ENCODE results near the gene VOPP1. TPM values are rescaled to one million over a fixed set of nuclear protein-coding genes. Genes with fewer than 3 reads are reported as not detected.
A peak's percentile ranks its signal among the peaks of the same experiment; 100 is the strongest.

Gene VOPP1
- total RNA-seq, 1 experiment from 2014 or later = 60.2 TPM

DNA sequence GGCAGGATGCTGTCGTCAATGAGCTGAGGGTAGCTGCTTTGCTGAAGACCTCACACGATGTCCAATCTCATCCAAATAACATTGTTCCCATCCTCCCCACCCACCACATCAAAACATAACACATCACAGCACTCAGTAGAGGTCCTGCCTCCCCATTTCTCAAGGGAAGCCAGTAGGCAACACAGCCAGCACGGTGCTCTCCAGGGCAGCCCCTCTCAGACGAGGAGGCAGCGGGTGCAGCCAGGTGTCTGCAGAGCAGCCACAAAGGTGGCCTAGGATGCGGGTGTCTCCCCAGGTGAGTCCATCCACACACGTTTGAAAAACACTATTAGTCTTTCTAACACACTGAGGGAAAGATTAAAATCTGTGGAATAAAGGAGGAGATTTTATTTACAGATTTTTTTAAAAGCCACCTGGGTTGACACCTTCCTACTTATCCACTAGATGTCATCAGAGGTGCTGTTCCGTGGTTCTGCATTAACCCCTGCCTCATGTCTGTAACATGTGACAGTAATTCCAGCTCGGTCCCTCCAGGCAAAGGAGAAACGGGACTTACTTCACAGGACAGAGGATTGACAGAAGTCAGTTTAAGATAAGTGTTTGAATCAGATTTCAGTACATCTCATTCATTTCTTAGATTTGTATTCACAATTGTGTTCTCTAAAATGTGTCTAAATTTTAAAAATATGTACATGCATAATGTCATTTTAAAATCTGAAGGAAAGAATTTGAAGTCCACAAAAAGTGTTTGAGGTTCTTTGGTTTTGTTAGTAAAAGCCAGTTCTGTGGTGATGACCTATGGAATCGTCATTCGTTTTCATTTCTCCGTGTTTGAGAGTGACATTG is 139.1 kb downstream of the VOPP1 start:
- Histone ChIP-seq H3K4me3 (ENCODE audit: low read length) (no peak overlapping the region), H3K9me3 (ENCODE audit: low read length) (no peaks in the 10 kb centered on the region), H3K27ac (ENCODE audit: low read length) (no peak overlapping the region), H3K4me1 (ENCODE audit: insufficient read depth, low read length) (peaks cover under 1% of the 10 kb centered on the region; the same call in 1 of the 2 replicates), H3K9me2 (replicated peaks; ENCODE audit: low read length) (no peaks in the 10 kb centered on the region), H3K27me3 (ENCODE audit: low read length) (no peaks in the 10 kb centered on the region), H3K79me2 (ENCODE audit: low read length) (no peaks in the 10 kb centered on the region), H2AFZ (ENCODE audit: low read length) (no peak overlapping the region), H3F3A (ENCODE audit: low read length, unreplicated experiment) (no peaks in the 10 kb centered on the region), H3K36me3 (ENCODE audit: low read depth, low read length) (no peaks in the 10 kb centered on the region), H3K9ac (ENCODE audit: low read length) (no peak overlapping the region), H3K4me2 (ENCODE audit: low read length) (no peak overlapping the region), H4K20me1 (ENCODE audit: low read length) (no peaks in the 10 kb centered on the region)
- DNase-seq (peak; percentile 66), ATAC-seq (peak; percentile 89)
- no TSS peak for BruUV-seq (replicated peaks)
- ChIA-PET POLR2A (ENCODE audit: unreplicated experiment) (no interaction called here), CTCF (interaction anchor here (0.6 to 1.1 kb wide), 3 partner anchors 25 to 165 kb away, joined by 3 to 6 read pairs (median 4); no protein-coding TSS in a partner anchor)
- intact Hi-C loops (cut with micrococcal nuclease) = loop anchor here (1.0 kb wide), 3 partner anchors 46 to 165 kb away; no protein-coding TSS in a partner anchor
- TF ChIP-seq, protein P1, sequence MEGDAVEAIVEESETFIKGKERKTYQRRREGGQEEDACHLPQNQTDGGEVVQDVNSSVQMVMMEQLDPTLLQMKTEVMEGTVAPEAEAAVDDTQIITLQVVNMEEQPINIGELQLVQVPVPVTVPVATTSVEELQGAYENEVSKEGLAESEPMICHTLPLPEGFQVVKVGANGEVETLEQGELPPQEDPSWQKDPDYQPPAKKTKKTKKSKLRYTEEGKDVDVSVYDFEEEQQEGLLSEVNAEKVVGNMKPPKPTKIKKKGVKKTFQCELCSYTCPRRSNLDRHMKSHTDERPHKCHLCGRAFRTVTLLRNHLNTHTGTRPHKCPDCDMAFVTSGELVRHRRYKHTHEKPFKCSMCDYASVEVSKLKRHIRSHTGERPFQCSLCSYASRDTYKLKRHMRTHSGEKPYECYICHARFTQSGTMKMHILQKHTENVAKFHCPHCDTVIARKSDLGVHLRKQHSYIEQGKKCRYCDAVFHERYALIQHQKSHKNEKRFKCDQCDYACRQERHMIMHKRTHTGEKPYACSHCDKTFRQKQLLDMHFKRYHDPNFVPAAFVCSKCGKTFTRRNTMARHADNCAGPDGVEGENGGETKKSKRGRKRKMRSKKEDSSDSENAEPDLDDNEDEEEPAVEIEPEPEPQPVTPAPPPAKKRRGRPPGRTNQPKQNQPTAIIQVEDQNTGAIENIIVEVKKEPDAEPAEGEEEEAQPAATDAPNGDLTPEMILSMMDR (conservative IDR thresholded peaks at IDR 0.05; ENCODE audit: low read depth, low read length) = peak; percentile 75
- no peak for TF ChIP-seq EZH2 (IDR thresholded peaks at IDR 0.05; ENCODE audit: low read length, unreplicated experiment)
- TF ChIP-seq EZH2phosphoT487 (IDR thresholded peaks at IDR 0.05; ENCODE audit: borderline replicate concordance, low read length) = no peak

DNA sequence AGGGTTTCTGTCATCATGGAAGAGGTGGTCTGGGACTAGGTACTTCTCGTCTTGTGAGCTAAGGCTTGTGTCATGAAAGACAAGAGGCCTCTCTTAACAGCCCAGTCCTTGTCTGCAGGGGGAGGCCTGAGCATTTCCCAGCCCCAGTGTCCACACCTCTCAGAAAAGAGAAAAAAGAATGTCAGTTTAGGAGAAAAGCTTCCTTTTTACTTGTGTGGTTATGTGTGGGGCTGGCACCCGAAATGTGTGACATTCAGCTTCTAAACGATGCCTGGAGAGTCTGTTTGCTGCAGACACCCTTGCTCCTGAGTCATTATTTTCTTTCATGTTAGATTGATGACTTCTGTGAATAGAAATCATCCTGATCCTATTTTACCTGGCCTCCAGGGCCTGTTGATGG is 139.8 kb downstream of the VOPP1 start:
- Histone ChIP-seq H3K9me2 (replicated peaks; ENCODE audit: low read length) (no peaks in the 10 kb centered on the region), H3K36me3 (ENCODE audit: low read depth, low read length) (no peaks in the 10 kb centered on the region), H4K20me1 (ENCODE audit: low read length) (no peaks in the 10 kb centered on the region), H3K27ac (ENCODE audit: low read length) (no peak overlapping the region), H3K4me1 (ENCODE audit: insufficient read depth, low read length) (no peaks in the 10 kb centered on the region), H3K9me3 (ENCODE audit: low read length) (no peaks in the 10 kb centered on the region), H2AFZ (ENCODE audit: low read length) (no peak overlapping the region), H3K9ac (ENCODE audit: low read length) (no peak overlapping the region), H3K4me3 (ENCODE audit: low read length) (no peak overlapping the region), H3K27me3 (ENCODE audit: low read length) (no peaks in the 10 kb centered on the region), H3K79me2 (ENCODE audit: low read length) (no peaks in the 10 kb centered on the region), H3K4me2 (ENCODE audit: low read length) (no peak overlapping the region), H3F3A (ENCODE audit: low read length, unreplicated experiment) (no peaks in the 10 kb centered on the region)
- intact Hi-C loops (cut with micrococcal nuclease) = no loop called here
- ChIA-PET CTCF (interaction anchor here (0.6 to 1.1 kb wide), 2 partner anchors 26 to 129 kb away, joined by 3 to 6 read pairs; no protein-coding TSS in a partner anchor), POLR2A (ENCODE audit: unreplicated experiment) (no interaction called here)
- BruUV-seq (replicated peaks) = no TSS peak
- no peak for DNase-seq
- TF ChIP-seq EZH2 (IDR thresholded peaks at IDR 0.05; ENCODE audit: low read length, unreplicated experiment) (no peak), EZH2phosphoT487 (IDR thresholded peaks at IDR 0.05; ENCODE audit: borderline replicate concordance, low read length) (no peak)
- TF ChIP-seq, protein P1 (conservative IDR thresholded peaks at IDR 0.05; ENCODE audit: low read depth, low read length) = no peak
- ATAC-seq = no peak

DNA sequence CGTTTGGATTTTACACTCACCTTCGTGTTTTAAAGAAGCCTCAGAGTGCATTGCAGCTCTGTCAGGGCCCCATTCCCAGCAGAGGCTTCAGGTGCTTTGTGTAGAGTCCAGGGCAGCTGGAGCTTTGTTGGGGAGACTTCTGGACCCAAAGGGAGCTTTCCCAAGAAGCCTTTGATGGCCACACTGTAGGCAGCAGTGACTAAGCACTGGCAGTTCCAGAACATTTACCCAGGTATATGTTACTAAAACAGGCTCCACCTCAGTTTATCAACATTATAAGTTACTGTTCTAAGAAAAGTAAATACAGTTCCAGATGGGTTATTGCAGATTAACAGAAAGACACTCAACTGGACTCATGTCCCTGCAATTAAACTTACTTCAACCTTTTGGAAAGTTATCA is 140.4 kb downstream of the VOPP1 start:
- ChIA-PET CTCF (no interaction called here), POLR2A (ENCODE audit: unreplicated experiment) (no interaction called here)
- DNase-seq = no peak
- no peaks in the 10 kb centered on the region for H3K79me2 ChIP-seq (ENCODE audit: low read length)
- no peak overlapping the region for H3K4me2 ChIP-seq (ENCODE audit: low read length)
- no peaks in the 10 kb centered on the region for H3K36me3 ChIP-seq (ENCODE audit: low read depth, low read length)
- TF ChIP-seq, protein P1 (conservative IDR thresholded peaks at IDR 0.05; ENCODE audit: low read depth, low read length) = no peak
- TF ChIP-seq EZH2phosphoT487 (IDR thresholded peaks at IDR 0.05; ENCODE audit: borderline replicate concordance, low read length) (no peak), EZH2 (IDR thresholded peaks at IDR 0.05; ENCODE audit: low read length, unreplicated experiment) (no peak)
- no peaks in the 10 kb centered on the region for H3K9me2 ChIP-seq (replicated peaks; ENCODE audit: low read length)
- H3K27me3 ChIP-seq (ENCODE audit: low read length) = no peaks in the 10 kb centered on the region
- no TSS peak for BruUV-seq (replicated peaks)
- no peak overlapping the region for H3K9ac ChIP-seq (ENCODE audit: low read length)
- no peaks in the 10 kb centered on the region for H4K20me1 ChIP-seq (ENCODE audit: low read length)
- no peaks in the 10 kb centered on the region for H3F3A ChIP-seq (ENCODE audit: low read length, unreplicated experiment)
- no peaks in the 10 kb centered on the region for H3K9me3 ChIP-seq (ENCODE audit: low read length)
- ATAC-seq = no peak
- H3K4me3 ChIP-seq (ENCODE audit: low read length) = no peak overlapping the region
- H3K4me1 ChIP-seq (ENCODE audit: insufficient read depth, low read length) = no peaks in the 10 kb centered on the region
- no peak overlapping the region for H3K27ac ChIP-seq (ENCODE audit: low read length)
- intact Hi-C loops (cut with micrococcal nuclease) = no loop called here
- no peak overlapping the region for H2AFZ ChIP-seq (ENCODE audit: low read length)
